Pancreas (tissue), 10 donors: ENCODE data around the gene SKI. TPM values are rescaled to one million over a fixed set of nuclear protein-coding genes. Genes with fewer than 3 reads are reported as not detected.

ENCODE experiments used
- ATAC-seq, 4 donors: fragments of 200-7000 bp; cut with Tn5 transposase; one replicate each; pipeline versions ENCODE4 v1.8.0 to v1.9.1; 2020; ENCODE audit warnings: mild to moderate bottlenecking in 4 of 4, moderate library complexity in 4 of 4
- DNase-seq, 6 donors: peaks; one replicate each; pipeline ENCODE4 v3.0.0-alpha.2; 2020
- FAIRE-seq: peaks from 2 replicates; lab custom pipeline; 2012; peaks lifted over from hg19 to GRCh38; lab: Jason Lieb, UNC
- H3K27ac ChIP-seq, 4 donors: fragments of 200-600 bp; sonication (generic); 1 replicate in 3 of 4; 2 replicates in 1 of 4; pipeline versions ENCODE4 v1.5.0 to v1.8.0; 2020
- H3K27me3 ChIP-seq, 4 donors: fragments of 200-600 bp; one replicate each; pipeline ENCODE4 v1.8.0; 2021
- H3K36me3 ChIP-seq, 3 donors: fragments of 200-600 bp; sonication (generic) in 1 of 3; one replicate each; pipeline versions ENCODE4 v1.5.0 to v1.8.0; 2020 to 2021
- H3K4me1 ChIP-seq, 3 donors: fragments of 200-600 bp; one replicate each; pipeline ENCODE4 v1.8.0; 2021
- H3K4me3 ChIP-seq, 4 donors: fragments of 200-600 bp; sonication (generic) in 2 of 4; one replicate each; pipeline versions ENCODE4 v1.5.0 to v1.8.0; 2020 to 2021
- H3K9me3 ChIP-seq, 4 donors: fragments of 200-600 bp; one replicate each; pipeline ENCODE4 v1.8.0; 2021
- CTCF ChIP-seq, 4 donors: fragments of 200-600 bp; sonication (generic) in 3 of 4; IDR thresholded peaks; one replicate each; pipeline versions ENCODE4 v1.5.0 to v1.8.0; 2021; ENCODE audit warnings: antibody characterized with exemption in 4 of 4
- WGBS, 2 donors: extraction: QIAGEN DNeasy Blood & Tissue Kit; methylation state at CpG; one replicate each; pipeline ENCODE4 v1.1.7; 2013; 5-methylcytosine and 5-hydroxymethylcytosine counted together
- intact Hi-C, 3 donors: fragments of 100-400 bp; cut with DNase I; formaldehyde crosslinking; loops; one replicate each; pipeline versions ENCODE4 v1.11.1 to v1.14.2; 2022
- polyA plus RNA-seq, 2 donors: library from polyadenylated mRNA; stranded (reverse); fragments of 200-250 nt; gene quantifications; one replicate each; pipeline ENCODE4 v1.2.3, GENCODE V29; 2013
- total RNA-seq, 6 donors: library from RNA; stranded (reverse); fragmentation: NEBNext Ultra II Directional in 4 of 6; extraction: Animal tissue kit (Norgen Biotek cat#: 25700) in 4 of 6; gene quantifications; one replicate each; pipeline versions ENCODE4 v1.2.1 to v1.2.4, GENCODE V29; 2021 to 2023
- donor health status: healthy with polysubstance abuse.
- donor health status: DM: no; HTN: no; CAD: no; lungs with moderate emphysema.
- donor health status: DM: no; HTN: no; CAD: no.
- donor health status: control.
- donor health status: control.
- donor health status: Bipolar disorder and iron deficiency.
- donor health status: DM: yes; HTN: yes; CAD: no.
- donor health status: DM: no; HTN: no; CAD: no.
- donor health status: DM: no; HTN: no; CAD: no.
- donor health status: DM: yes; HTN: yes; CAD: no.

Gene SKI
- total and polyA plus RNA-seq, 8 donors = 8.6 to 27.9 (median 14.0) TPM

GRCh38 chr1:2229037-2229864, 1.1 kb downstream of the SKI start:
- peak; percentile 66 to 92 (median 79) for DNase-seq
- H3K27me3 ChIP-seq = no peaks in the 10 kb centered on the region
- H3K9me3 ChIP-seq = no peaks in the 10 kb centered on the region
- WGBS, 2 donors = 9 to 10% methylated on average over 77 of the region's 77 CpGs
- TF ChIP-seq CTCF (IDR thresholded peaks at IDR 0.05) = no peak
- peak overlapping the region; percentile 38 to 64 (median 48) for H3K4me3 ChIP-seq
- intact Hi-C loops = no loop called here
- H3K27ac ChIP-seq = peak overlapping the region; percentile 9 to 63 (median 43)
- H3K4me1 ChIP-seq = peaks cover 10 to 37% (median 30%) of the 10 kb centered on the region in 3 donors
- no peak for FAIRE-seq
- H3K36me3 ChIP-seq = no peaks in the 10 kb centered on the region
- peak; percentile 9 to 42 (median 33) for ATAC-seq

GRCh38 chr1:2229911-2230731, 2.0 kb downstream of the SKI start:
- WGBS, 2 donors = 55 to 61% methylated on average over 28 to 32 of the region's 32 CpGs
- Histone ChIP-seq H3K4me1 (peaks cover 11 to 42% (median 30%) of the 10 kb centered on the region in 3 donors), H3K36me3 (no peaks in the 10 kb centered on the region), H3K9me3 (no peaks in the 10 kb centered on the region), H3K4me3 (peak overlapping the region; percentile 31 to 64 (median 48)), H3K27me3 (no peaks in the 10 kb centered on the region), H3K27ac (peak overlapping the region; percentile 9 to 63 (median 47))
- intact Hi-C loops = loop anchor here in 1 of 3 donors (10.0 kb wide), 1 partner anchor 75 kb away; no protein-coding TSS in a partner anchor
- ATAC-seq = no peak
- peak in 5 of 6 donors; percentile 24 to 82 (median 55) for DNase-seq
- FAIRE-seq = no peak
- TF ChIP-seq CTCF (IDR thresholded peaks at IDR 0.05) = no peak

GRCh38 chr1:2230781-2231531, 2.8 kb downstream of the SKI start:
- ATAC-seq (no peak), DNase-seq (peak in 2 of 6 donors; percentile 60 to 64), FAIRE-seq (no peak)
- Histone ChIP-seq H3K27ac (peak overlapping the region in 3 of 4 donors; percentile 42 to 63 (median 55)), H3K36me3 (no peaks in the 10 kb centered on the region), H3K27me3 (no peaks in the 10 kb centered on the region), H3K4me3 (peak overlapping the region; percentile 31 to 64 (median 48)), H3K4me1 (peaks cover 15 to 49% (median 30%) of the 10 kb centered on the region in 3 donors), H3K9me3 (no peaks in the 10 kb centered on the region)
- TF ChIP-seq CTCF (IDR thresholded peaks at IDR 0.05) = no peak
- intact Hi-C loops = loop anchor here in 1 of 3 donors (10.0 kb wide), 1 partner anchor 74 kb away; no protein-coding TSS in a partner anchor
- WGBS, 2 donors = 49 to 56% methylated on average over 29 to 30 of the region's 30 CpGs

DNA sequence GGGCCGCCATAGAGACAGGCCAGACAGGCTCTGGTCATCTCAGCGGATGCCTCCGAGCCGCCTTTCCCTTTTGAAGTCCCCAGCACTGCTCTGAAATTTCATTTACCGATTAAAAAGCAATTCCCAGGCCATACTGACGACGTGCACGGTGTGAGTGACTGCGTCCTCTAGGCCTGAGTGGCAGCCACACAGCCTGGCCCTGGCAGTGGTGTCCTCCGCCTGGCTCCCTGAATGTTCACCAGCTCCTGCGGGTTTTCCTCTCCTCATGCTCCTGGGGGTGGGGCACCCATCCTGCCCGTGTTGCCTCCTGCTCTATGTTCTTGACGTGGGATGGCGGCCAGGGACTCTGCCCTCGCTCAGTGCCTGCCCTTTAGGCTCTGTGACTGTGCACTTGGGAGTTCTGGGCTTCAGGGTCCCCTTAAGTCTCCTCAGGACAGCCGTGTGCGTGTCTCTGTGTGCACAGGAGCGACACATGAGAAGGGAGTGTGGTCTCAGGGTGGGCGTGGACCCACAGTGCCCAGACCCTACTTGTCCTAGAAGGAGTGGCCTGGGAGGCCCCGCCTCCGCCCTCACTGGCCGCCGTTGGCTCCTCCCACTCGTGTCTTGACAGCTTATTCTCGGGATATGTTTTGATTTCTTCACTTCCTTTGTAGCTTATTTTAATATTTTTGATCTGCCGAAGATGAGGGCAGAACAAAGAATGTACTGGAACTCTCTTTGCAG, 3.6 kb downstream of the SKI start:
- FAIRE-seq = no peak

More for the DNA sequence above, 3.6 kb downstream of the SKI start:
- Histone ChIP-seq H3K36me3 (no peaks in the 10 kb centered on the region), H3K4me1 (peaks cover 15 to 46% (median 28%) of the 10 kb centered on the region in 3 donors), H3K4me3 (peak overlapping the region in 2 of 4 donors; percentile 46 to 64), H3K27ac (peak overlapping the region in 3 of 4 donors; percentile 9 to 63 (median 55)), H3K9me3 (no peaks in the 10 kb centered on the region), H3K27me3 (no peaks in the 10 kb centered on the region)
- DNase-seq (peak in 5 of 6 donors; percentile 49 to 83 (median 69)), ATAC-seq (peak in 2 of 4 donors; percentile 7 to 8)
- 50 to 59% methylated on average over 26 of the region's 26 CpGs for WGBS, 2 donors
- no peak for TF ChIP-seq CTCF (IDR thresholded peaks at IDR 0.05)
- intact Hi-C loops = loop anchor here in 1 of 3 donors (10.0 kb wide), 1 partner anchor 73 kb away; no protein-coding TSS in a partner anchor
